Measurements from ENCODE around the gene FGF14.

The FGF14 gene

GRCh38 chr13:102373221-102373620, 28.6 kb downstream of the FGF14 start:
- DNase-seq (ENCODE audit: extremely low spot score, insufficient read length, low read depth) (no peak), FAIRE-seq (no peak)

GRCh38 chr13:102369302-102369701, 32.5 kb downstream of the FGF14 start:
- no peak for FAIRE-seq
- DNase-seq (ENCODE audit: extremely low spot score, insufficient read length, low read depth): no peak

- DNase-seq (ENCODE audit: extremely low spot score, insufficient read length, low read depth) (no peak), FAIRE-seq (no peak)
These were observed 34.0 kb downstream of the FGF14 start for GRCh38 chr13:102367836-102368235.

GRCh38 chr13:102361113-102361512, 40.7 kb downstream of the FGF14 start:
- FAIRE-seq: no peak
- DNase-seq (ENCODE audit: extremely low spot score, insufficient read length, low read depth): no peak

- DNase-seq (ENCODE audit: extremely low spot score, insufficient read length, low read depth): no peak
- FAIRE-seq: no peak
These were observed 42.6 kb downstream of the FGF14 start for GRCh38 chr13:102359264-102359663.

- FAIRE-seq (no peak), DNase-seq (ENCODE audit: extremely low spot score, insufficient read length, low read depth) (no peak)
These were observed 46.6 kb downstream of the FGF14 start for GRCh38 chr13:102355251-102355650.

GRCh38 chr13:102354011-102354410, 47.8 kb downstream of the FGF14 start:
- no peak for FAIRE-seq
- DNase-seq (ENCODE audit: extremely low spot score, insufficient read length, low read depth): no peak

- no peak for DNase-seq (ENCODE audit: extremely low spot score, insufficient read length, low read depth)
- FAIRE-seq: no peak
These were observed 50.3 kb downstream of the FGF14 start for GRCh38 chr13:102351521-102351920.

GRCh38 chr13:102347490-102347889, 54.4 kb downstream of the FGF14 start:
- no peak for FAIRE-seq
- DNase-seq (ENCODE audit: extremely low spot score, insufficient read length, low read depth): no peak

- FAIRE-seq (no peak), DNase-seq (ENCODE audit: extremely low spot score, insufficient read length, low read depth) (no peak)
These were observed 55.1 kb downstream of the FGF14 start for GRCh38 chr13:102346769-102347168.

GRCh38 chr13:102344410-102344809, 57.4 kb downstream of the FGF14 start:
- no peak for FAIRE-seq
- DNase-seq (ENCODE audit: extremely low spot score, insufficient read length, low read depth): no peak

GRCh38 chr13:102333320-102334198, 68.3 kb downstream of the FGF14 start:
- FAIRE-seq (no peak), DNase-seq (ENCODE audit: extremely low spot score, insufficient read length, low read depth) (no peak)

GRCh38 chr13:102328909-102329308, 72.9 kb downstream of the FGF14 start:
- FAIRE-seq (no peak), DNase-seq (ENCODE audit: extremely low spot score, insufficient read length, low read depth) (no peak)

- DNase-seq (ENCODE audit: extremely low spot score, insufficient read length, low read depth): no peak
- no peak for FAIRE-seq
These were observed 74.7 kb downstream of the FGF14 start for GRCh38 chr13:102327119-102327617.

GRCh38 chr13:102326381-102327118, 75.3 kb downstream of the FGF14 start:
- FAIRE-seq: no peak

GRCh38 chr13:102325321-102325720, 76.5 kb downstream of the FGF14 start:
- DNase-seq (ENCODE audit: extremely low spot score, insufficient read length, low read depth): no peak
- FAIRE-seq: no peak

More at GRCh38 chr13:102326381-102327118, 75.3 kb downstream of the FGF14 start:
- DNase-seq (ENCODE audit: extremely low spot score, insufficient read length, low read depth): no peak

GRCh38 chr13:102323505-102323904, 78.3 kb downstream of the FGF14 start:
- no peak for DNase-seq (ENCODE audit: extremely low spot score, insufficient read length, low read depth)
- FAIRE-seq: no peak

- FAIRE-seq: no peak
- DNase-seq (ENCODE audit: extremely low spot score, insufficient read length, low read depth): no peak
These were observed 78.8 kb downstream of the FGF14 start for GRCh38 chr13:102323012-102323411.

- FAIRE-seq (no peak), DNase-seq (ENCODE audit: extremely low spot score, insufficient read length, low read depth) (no peak)
These were observed 79.6 kb downstream of the FGF14 start for GRCh38 chr13:102322211-102322610.

GRCh38 chr13:102318233-102318632, 83.6 kb downstream of the FGF14 start:
- FAIRE-seq (no peak), DNase-seq (ENCODE audit: extremely low spot score, insufficient read length, low read depth) (no peak)

- DNase-seq (ENCODE audit: extremely low spot score, insufficient read length, low read depth) (no peak), FAIRE-seq (no peak)
These were observed 84.3 kb downstream of the FGF14 start for GRCh38 chr13:102317593-102317992.
